GM19468 (cell line): ENCODE results near the gene SLC9C2.
"Not testable (repeated sequence)": the region's sequence is repeated elsewhere in the genome, so short reads cannot be mapped to it uniquely, and the experiment has no call there.

Source experiments
- ATAC-seq: cut with Tn5 transposase; IDR thresholded peaks from one replicate; pipeline ENCODE4 v1.9.1; 2021; ENCODE audit warnings: mild to moderate bottlenecking, moderate library complexity, moderate number of reproducible peaks; ENCODE audit not compliant: unreplicated experiment; ENCODE audit errors: extremely low read depth

The SLC9C2 gene

DNA sequence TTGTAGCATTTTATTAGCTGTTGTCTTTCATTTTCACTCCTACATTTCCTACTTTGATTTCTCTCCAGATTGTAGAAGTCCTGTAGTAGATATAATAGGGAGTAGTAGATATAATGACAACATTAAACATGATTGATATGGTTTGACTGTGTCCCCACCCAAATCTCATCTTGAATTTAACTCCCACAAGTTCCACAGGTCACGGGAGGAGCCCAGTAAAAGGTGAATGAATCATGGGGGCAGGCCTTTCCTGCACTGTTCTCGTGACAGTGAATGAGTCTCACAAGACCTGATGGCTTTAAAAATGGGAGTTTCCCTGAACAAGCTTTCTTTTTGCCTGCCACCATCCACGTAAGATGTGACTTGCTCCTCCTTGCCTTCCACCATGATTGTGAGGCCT is 133.2 kb downstream of the SLC9C2 start:
- ATAC-seq: no peak

DNA sequence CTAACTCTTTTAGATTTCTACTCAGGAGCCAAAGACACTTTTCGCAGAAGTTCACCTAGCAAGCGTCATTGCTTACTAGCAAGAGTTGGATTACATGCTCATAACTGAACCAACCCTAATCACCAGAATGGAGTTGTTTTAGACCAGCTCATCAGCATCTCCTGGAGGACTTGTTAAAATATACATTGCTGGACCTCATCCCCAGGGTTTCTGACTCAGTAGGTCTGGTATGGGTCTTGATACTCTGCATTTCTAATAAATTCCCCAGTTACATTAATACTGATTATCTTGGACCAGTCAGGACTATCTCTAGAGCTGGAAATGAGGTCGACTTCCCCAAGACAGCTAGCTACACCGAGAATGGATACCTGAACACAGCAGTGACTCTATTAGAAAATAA is 135.4 kb downstream of the SLC9C2 start:
- ATAC-seq: no peak

DNA sequence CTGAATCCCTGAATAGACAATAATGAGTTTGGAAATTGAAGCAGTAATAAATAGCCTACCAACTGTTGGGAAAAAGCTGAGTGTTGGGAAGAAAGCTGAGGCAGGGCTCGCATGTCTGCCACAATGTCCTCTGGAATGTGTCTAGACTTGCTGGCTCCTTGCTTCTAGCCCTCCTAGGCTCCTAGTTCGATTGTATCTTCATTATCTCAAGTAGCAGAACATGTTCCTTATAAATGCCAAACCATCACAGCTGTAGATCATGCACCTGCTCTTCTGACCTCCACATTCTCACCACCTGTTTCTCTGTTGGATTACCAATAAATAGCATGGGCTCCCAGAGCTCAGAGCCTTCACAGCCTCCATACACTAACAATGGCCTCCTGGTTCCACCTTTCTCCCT is 138.7 kb downstream of the SLC9C2 start:
- ATAC-seq: not testable (repeated sequence)

GRCh38 chr1:173462666-173463065 is 140.2 kb downstream of the SLC9C2 start:
- not testable (repeated sequence) for ATAC-seq

GRCh38 chr1:173459885-173460284 is 143.0 kb downstream of the SLC9C2 start:
- no peak for ATAC-seq

- no peak for ATAC-seq
Observed at GRCh38 chr1:173454966-173455524, 147.8 kb downstream of the SLC9C2 start.

DNA sequence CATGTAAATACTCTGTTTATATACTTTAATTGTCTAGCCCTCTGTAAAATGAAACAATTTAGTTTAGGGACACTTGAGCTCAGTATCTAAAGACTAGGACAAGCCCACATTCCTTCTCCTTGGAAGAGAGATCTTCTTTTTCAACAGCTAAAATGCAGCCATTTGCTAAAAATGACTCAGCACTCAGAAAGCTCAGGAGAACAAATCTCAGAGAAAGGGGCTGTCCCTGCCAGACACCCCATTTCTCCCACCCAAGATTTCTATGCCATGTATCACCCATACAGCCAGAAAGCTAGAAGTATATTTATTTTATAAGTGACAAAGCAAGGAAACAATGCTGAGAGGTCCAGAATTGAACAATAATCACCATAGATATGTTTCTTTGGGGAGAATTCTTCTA is 148.9 kb downstream of the SLC9C2 start:
- ATAC-seq: no peak

DNA sequence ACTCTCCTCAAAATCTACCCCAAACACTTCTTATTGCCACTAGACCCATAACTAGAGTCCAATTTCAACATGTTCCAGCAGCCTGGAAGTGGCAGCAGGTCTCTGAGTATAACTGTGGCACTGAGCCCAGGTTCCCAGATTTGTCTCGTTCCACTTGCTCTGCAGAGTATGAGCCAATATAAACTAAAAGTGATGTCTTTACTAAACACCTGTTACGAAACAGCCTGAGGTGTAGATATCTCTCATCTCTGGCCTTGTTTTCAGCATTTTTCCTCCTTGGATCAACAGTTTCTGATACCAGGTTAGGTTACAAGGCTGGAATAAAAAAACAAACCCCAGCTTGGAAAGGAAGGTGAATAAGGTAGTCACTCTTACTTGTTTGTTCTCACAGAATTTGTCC is 150.9 kb downstream of the SLC9C2 start:
- no peak for ATAC-seq
